HEK293T (cell line): ENCODE results near the gene PRKAA2.

Source experiments
- BHLHE40 ChIP-seq: fragments of 450-650 bp; IDR thresholded peaks from 2 replicates; pipeline ENCODE4 v1.6.1; 2016; ENCODE audit warnings: mild to moderate bottlenecking, moderate library complexity, borderline replicate concordance
- CTBP1 ChIP-seq: fragments of 450-650 bp; IDR thresholded peaks from 2 replicates; pipeline ENCODE4 v1.6.1; 2016; ENCODE audit warnings: borderline replicate concordance
- ELF4 ChIP-seq: fragments of 450-650 bp; IDR thresholded peaks from 2 replicates; pipeline ENCODE4 v1.6.1; 2017; ENCODE audit warnings: antibody characterized with exemption
- FOXK2 ChIP-seq: fragments of 450-650 bp; IDR thresholded peaks from 2 replicates; pipeline ENCODE4 v1.6.1; 2016; ENCODE audit warnings: mild to moderate bottlenecking
- FOXM1 ChIP-seq: fragments of 450-650 bp; IDR thresholded peaks from 2 replicates; pipeline ENCODE4 v1.6.1; 2017; ENCODE audit warnings: mild to moderate bottlenecking, borderline replicate concordance
- HDGF ChIP-seq: fragments of 450-650 bp; IDR thresholded peaks from 2 replicates; pipeline ENCODE4 v1.6.1; 2017; ENCODE audit warnings: antibody characterized with exemption, borderline replicate concordance
- L3MBTL2 ChIP-seq: fragments of 450-650 bp; conservative IDR thresholded peaks from 2 replicates; pipeline ENCODE4 v1.6.1; 2016; ENCODE audit warnings: mild to moderate bottlenecking
- LEF1 ChIP-seq: fragments of 450-650 bp; IDR thresholded peaks from 2 replicates; pipeline ENCODE4 v1.6.1; 2017; ENCODE audit warnings: mild to moderate bottlenecking, borderline replicate concordance
- NFRKB ChIP-seq: fragments of 450-650 bp; IDR thresholded peaks from 2 replicates; pipeline ENCODE4 v1.6.1; 2016; ENCODE audit warnings: mild to moderate bottlenecking, moderate library complexity
- SP1 ChIP-seq: fragments of 450-650 bp; IDR thresholded peaks from 2 replicates; pipeline ENCODE4 v1.6.1; 2017
- ZNF384 ChIP-seq: fragments of 450-650 bp; IDR thresholded peaks from 2 replicates; pipeline ENCODE4 v1.6.1; 2016

DNA sequence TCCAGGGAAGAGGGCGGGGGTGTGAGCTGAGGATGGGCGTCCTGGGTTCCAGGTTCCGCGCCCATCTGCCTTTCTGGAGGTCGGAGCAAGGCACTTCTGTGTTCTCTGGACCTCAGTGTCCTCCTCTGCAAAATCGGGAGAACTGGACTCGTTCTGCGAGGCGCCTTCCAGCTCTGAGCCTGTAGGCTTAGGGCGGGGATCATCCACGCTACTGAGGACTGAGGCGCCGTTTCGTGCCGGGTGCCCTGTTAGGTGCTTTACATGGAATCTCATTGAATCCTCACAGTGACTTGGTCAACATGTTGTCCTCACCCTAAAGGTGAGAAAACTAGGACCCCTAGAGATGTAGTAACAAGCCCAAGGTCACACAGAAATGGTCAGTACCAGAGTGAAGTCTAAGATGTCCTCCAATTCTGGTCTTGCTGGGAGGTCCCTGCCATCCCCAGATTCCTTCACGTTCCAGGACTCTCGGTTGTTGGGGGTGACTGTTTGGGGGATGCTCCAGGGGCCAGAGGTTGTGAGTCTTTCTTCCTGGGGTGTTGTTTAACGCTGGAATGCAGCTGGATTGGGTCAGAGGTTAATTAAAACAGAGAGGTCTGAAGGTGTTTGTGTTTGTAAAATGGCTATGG, 677 bp downstream of the PRKAA2 start:
- no peak for TF ChIP-seq BHLHE40
- TF ChIP-seq FOXK2: no peak
- no peak for TF ChIP-seq CTBP1
- TF ChIP-seq NFRKB: no peak
- TF ChIP-seq SP1: no peak
- TF ChIP-seq ZNF384: no peak
- TF ChIP-seq LEF1: no peak
- no peak for TF ChIP-seq HDGF
- TF ChIP-seq L3MBTL2: no peak
- no peak for TF ChIP-seq FOXM1
- no peak for TF ChIP-seq ELF4
